ENCODE data around the gene TRIM50.
"Not testable (repeated sequence)": the region's sequence is repeated elsewhere in the genome, so short reads cannot be mapped to it uniquely, and the experiment has no call there.

TRIM50 gene

DNA sequence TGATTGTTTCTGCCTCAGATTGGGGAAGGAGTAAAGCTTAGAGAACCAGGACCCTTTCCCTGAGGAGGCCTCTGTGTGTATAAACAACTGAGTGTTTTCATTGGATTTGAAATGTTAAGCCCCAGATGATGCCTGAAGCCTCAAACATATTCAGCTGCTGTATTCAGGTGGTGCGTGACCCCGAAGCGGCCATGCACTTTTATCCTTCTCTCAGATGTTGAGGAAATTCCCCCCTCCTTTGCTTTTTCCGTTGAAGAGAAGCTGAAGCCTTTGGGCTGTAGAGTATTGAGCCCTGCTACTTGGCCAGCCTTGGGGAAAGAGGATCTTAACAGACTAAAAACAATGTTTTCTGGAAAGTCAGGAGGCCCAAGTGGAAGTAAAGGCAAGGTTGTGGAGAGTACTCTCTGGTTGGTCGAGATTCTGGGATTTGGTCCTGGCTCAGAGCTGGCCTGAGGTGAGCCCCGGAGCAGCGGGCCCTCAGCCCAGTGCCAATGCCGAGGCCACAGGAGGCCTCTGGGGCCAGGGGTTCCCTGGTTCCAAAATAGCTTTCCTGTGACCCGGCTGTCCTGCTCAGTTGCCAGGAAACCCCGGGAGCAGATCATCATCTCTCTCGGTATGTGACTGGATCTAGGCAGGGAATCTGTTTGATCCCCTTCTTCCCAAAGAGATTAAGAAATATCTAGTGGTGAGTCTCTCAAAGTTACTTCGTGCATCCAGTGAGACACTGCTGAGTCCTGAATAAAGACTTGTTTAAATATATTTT lies 22.6 kb upstream of the TRIM50 start:
- DNase-seq (ENCODE audit: low spot score) (no peak), FAIRE-seq (no peak)

DNA sequence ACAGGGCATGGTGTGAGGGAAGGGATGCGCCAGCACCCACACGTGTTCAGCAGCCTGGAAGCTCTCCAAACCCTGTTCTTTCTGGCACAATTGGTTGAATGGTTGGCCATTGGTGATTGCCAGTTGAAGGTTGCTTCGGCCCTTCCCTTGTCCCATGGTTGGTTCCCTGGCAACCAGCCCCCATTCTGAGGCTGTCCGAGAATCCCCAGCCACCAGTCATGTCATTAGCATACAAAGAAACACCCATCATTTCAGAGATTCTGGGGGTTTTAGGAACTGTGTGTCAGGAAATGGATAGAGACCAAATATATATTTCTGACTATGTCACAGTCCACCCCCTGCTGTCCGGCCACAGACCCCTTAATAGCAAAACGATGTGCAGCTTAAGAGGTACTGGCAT lies 21.9 kb upstream of the TRIM50 start:
- no peak for FAIRE-seq
- DNase-seq (ENCODE audit: low spot score): no peak

DNA sequence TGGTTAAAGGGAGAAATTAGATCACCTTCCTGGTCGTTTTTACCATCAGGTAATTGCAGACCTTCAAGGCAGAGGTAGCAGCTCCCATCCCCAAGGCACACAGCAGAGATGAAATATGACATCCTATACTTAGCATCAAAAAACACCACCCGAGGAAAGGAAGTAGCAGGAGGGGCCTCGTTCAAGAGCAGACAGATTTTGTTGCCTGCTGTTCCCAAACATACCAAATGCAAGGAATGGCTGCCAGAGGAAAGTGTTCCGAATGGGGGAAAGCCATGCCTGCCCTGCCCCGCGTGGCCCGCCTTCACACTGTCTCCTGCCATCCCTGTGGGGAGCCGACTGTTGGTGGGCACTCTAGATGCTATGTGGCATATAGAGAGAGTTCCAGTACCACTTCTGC lies 18.1 kb upstream of the TRIM50 start:
- FAIRE-seq (no peak), DNase-seq (ENCODE audit: low spot score) (no peak)

DNA sequence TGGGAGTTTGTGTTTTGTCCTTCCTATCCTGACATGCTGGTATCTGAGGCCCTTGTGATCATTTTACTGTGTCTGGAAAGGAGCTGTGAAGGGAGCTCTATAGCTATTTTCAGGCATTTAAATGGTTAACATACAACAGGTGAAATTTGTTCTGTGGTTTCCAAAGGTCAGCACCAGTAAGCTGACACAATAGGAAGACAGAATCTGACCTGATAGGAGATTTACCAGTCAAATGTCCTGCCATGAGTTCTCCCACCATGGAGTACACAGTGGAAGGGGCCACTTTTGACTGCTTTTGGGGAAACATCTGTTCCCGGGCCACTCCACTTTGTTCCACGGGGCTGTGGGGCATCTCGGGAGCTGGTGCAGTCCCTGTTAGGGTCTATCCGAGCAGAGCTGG lies 17.7 kb upstream of the TRIM50 start:
- no peak for DNase-seq (ENCODE audit: low spot score)
- FAIRE-seq: no peak

DNA sequence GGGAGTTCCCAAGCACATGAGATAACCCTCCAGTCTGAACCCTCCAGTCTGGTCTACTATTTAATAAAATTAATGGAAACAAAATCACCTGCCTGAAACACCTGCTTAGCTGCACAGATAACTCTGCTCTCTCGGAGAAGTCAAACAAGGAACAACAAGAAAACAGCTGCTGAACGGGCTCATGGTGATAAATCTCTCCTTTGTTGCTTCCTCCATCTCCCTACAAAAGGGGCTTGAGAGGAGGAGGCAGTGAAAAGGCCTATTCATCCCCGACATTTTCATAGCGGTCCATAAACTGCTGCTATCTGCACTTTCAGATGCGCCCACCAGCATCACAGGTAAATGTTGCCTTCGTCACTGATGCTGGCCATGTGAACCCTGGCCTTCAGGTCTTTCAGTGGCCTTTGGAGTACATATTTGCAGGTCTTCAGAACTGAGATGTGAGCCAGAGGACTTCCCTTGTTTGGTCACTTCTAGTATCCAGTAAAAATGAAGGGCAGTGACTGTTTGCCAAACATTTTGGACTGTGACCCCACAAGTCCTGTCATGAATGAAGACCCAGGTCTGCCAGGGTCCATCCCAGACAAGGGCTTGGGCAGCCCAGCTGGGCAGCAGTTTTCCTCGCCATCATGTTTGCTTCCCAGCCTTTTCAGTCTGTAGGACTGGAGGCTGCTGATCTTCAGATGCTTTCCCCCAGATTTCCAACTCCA lies 15.9 kb upstream of the TRIM50 start:
- DNase-seq (ENCODE audit: low spot score) (no peak), FAIRE-seq (no peak)

DNA sequence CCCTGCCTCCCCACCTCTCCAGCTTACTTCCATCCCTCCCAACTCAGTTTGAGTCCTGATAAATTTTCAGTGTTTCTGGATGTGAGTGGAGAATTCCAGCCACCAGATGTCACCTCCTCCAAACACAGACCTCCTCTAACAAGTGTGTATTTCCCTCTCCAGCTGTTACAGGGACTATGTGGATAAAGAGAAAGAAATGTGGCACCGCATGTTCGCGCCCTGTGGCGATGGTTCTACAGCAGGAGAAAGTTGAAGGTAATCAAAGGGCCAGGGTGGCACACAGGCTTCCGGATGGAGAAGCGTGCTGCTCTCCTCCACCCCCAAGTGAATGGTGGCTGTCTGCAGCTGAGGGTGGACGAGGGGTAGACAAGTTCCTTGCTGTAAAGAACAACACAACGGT lies 14.8 kb upstream of the TRIM50 start:
- DNase-seq (ENCODE audit: low spot score) (peak; percentile 61), FAIRE-seq (no peak)

DNA sequence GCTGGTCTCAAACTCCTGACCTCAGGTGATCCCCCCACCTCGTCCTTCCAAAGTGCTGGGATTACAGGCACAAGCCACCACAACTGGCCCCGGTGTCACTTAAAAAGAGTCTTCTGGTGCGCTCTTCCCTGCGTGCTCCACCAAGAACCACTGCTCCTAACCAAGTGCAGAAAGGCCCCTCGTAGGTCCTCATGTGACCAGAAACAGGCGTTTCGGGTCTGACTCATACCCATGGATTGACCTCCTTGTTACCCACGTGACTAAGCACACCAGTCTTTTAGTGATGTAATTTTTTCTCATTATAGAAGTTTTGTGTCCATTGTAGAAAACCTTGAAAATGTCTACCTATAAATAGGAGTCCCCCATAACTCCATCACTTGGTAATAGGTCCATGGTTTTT lies 14.0 kb upstream of the TRIM50 start:
- DNase-seq (ENCODE audit: low spot score): peak; percentile 83
- FAIRE-seq: no peak

DNA sequence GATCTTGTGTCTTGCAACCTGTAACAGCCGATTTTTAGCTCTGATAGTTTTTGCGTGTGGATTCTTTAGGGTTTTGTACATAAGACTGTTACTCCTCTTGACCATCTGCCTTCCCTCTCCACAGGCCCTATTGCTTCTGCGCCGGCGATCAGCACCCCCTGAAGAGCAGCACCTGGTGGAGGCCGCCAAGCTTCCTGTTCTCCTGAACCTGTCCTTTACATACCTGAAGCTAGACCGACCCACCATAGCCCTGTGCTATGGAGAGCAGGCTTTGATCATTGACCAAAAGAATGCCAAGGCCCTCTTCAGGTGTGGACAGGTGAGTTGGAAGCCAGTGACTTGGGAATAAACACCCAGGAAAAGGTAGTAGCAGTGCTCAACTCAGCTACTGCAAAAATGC lies 12.6 kb upstream of the TRIM50 start:
- FAIRE-seq: no peak
- no peak for DNase-seq (ENCODE audit: low spot score)

DNA sequence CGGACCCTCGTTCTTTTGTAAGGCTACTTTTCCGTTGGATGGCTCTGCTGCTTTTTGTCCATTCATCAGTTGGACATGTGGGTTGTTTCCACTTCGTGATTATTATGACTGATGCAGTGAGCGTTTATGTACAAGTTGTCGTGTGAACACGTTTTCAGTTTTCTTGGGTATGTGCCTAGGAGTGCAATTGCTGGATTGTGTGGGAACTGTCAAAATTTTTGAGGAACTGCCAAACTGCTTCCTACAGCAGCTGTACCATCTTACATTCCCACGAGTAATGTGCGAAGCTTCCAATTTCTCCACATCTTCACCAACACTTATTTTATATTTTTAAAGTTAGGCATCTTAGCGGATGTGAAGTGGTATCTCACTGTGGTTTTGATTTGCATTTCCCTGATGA lies 10.4 kb upstream of the TRIM50 start:
- FAIRE-seq (no peak), DNase-seq (ENCODE audit: low spot score) (no peak)

DNA sequence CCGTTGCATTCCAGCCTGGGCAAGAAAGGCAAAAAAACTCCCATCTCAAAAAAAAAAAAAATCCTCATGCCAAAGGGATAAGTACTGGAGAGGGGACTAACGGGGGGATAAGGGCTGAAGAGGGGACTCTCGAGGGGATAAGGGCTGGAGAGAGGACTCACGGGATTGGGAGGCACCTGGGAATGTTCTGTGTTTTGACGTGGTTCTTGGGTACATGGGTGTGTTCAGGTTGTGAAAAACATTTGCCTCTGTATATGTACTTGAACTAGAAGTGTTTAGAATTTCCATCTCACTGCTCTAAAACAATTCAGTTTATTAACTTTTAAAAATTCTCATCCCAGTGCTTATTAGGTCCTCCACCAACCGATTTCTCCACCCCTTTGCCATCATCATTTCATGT lies 4.6 kb upstream of the TRIM50 start:
- FAIRE-seq: no peak

DNA sequence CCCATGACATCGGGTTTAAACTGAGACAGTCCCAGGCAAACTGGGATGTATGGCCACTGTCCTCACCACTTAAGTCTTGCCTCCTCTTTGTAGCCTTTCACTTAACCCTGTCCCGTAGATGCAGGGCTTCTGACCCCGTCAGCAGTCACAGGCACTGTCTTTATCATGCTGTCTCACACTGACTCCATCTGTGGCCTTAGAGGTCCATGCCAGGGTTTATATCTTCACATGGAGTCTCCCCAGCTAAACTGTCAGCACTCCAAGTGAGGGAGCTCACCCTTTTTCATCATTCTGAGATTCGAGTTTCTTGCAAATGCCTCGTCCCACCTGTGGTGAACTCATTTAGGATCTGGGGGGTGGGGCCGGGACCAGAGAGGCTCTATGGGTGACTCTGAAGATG lies 2.9 kb upstream of the TRIM50 start:
- no peak for FAIRE-seq

More for the DNA sequence above, 4.6 kb upstream of the TRIM50 start:
- no peak for DNase-seq (ENCODE audit: low spot score)

DNA sequence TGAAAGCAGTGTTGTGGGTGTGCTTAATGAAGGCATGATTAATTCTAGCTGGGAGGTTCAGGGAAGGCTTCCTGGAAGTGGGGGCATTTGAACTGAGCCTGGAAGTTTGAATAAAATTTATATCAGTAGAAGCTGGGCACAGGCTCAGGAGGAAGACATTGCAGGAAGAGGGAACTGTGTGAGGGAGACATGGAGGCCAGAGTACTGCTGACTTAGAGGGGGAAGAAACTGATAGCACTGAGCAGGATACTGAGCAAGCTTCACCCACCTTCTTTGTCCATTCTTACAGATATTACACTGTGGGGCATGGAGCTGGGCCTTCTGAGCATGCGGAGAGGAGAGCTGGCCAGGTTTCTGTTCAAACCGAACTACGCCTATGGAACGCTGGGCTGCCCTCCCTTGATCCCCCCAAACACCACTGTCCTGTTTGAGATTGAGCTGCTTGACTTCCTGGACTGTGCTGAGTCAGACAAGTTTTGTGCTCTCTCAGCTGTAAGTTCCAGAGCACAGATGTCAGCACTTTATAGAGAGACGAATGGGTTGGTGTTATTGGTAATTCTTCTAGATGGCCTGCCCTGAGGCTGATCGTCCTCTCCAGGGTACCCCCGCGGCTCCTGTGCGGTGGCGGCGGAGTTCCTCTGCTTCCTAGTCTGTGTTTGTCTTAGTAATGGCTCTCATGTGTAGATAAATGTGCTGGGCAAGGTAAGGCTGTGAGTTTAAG lies 2.1 kb upstream of the TRIM50 start:
- FAIRE-seq (no peak), DNase-seq (ENCODE audit: low spot score) (no peak)

More for the DNA sequence above, 2.9 kb upstream of the TRIM50 start:
- no peak for DNase-seq (ENCODE audit: low spot score)

DNA sequence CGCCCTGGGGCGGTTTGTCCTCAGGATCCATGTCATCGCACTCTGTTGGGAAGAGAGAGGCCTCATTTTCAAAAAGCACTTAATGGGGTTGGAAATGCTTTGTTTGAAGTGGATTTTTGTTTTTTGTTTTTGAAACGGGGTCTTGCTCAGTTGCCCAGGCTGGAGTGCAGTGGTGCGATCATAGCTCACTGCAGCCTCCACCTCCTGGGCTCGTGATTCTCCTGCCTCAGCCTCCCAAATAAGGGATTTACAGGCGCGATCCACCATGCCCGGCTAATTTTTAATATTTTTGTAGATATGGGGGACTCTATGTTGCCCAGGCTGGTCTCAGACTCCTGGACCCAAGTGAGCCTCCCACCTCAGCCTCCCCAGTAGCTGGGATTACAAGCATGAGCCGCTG lies 814 bp upstream of the TRIM50 start:
- DNase-seq (ENCODE audit: low spot score) (no peak), FAIRE-seq (no peak)

DNA sequence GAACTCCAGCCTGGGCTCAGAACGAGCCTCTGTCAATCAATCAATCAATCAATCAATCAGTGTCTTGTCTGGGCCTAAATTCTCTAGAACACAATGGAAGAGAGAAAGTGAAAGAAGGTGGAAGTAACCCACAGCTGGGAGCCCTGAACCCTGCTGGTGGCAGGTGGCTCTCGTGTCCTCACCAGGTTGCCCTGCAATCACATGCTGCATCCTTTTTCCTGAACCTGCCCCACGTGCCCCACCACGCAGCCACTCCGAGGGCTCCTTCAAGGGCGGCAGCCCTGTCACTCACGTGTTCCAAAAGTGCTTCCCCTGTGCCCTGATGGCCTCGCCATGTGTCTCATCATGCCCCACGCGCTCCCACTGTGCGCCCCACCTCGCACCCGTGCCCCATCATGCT lies 433 bp downstream of the TRIM50 start:
- DNase-seq (ENCODE audit: low spot score); FAIRE-seq: not testable (repeated sequence)

DNA sequence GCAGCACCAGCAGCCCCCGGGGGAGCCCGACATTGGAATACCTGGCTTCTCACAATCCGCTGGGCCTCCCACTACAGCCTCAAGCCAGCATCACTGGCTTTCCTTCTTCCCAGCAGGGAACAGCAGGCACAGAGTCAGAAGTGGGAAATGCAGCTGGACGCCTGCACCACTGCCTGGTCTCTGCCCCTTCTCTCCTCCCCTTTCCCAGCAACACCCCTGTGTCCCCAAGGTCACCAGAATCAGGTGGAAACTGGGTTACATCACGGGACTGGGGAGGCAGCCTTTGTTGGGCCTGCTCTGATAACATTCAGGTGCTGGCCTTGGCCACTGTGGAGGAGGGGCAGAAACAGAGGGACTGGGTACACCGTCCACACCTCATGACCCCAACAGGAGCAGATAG lies 2.5 kb downstream of the TRIM50 start:
- not testable (repeated sequence) for DNase-seq (ENCODE audit: low spot score); FAIRE-seq

DNA sequence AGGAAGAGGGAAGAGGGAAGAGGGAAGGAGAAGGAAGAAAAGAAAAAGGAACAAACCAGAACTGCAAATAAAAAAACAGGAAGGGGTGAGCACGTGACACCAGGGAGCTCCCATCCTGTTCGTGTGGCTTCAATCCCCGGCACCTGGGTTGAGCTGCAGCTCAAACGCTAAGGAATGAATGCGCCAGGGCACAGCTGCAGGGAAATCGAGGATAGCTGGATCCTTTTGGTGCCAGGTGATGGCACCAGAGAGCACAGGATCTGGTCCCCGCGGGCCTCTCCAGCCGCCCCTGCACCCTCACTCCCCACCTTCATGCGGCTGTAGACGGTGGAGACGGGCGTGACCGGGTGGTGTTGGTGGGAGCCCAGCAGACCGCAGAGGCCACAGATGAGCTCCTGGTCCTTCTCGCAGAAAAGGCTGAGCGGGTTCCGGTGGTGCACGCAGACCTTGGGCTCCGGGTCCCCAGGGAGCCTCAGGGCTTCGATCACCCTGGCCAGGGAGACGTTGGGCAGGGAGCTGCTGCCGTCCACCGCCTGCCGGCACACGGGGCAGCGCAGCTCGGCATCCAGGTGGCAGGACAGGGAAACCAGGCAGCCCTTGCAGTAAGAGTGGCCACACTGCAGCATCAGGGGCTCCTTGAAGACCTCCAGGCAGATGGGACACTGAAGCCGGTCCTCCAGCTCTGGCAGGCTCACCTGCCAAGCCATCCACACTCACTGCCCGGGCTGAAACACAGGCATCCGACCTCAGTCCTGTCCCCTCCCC lies 3.6 kb downstream of the TRIM50 start:
- DNase-seq (ENCODE audit: low spot score): peak; percentile 87
- not testable (repeated sequence) for FAIRE-seq

DNA sequence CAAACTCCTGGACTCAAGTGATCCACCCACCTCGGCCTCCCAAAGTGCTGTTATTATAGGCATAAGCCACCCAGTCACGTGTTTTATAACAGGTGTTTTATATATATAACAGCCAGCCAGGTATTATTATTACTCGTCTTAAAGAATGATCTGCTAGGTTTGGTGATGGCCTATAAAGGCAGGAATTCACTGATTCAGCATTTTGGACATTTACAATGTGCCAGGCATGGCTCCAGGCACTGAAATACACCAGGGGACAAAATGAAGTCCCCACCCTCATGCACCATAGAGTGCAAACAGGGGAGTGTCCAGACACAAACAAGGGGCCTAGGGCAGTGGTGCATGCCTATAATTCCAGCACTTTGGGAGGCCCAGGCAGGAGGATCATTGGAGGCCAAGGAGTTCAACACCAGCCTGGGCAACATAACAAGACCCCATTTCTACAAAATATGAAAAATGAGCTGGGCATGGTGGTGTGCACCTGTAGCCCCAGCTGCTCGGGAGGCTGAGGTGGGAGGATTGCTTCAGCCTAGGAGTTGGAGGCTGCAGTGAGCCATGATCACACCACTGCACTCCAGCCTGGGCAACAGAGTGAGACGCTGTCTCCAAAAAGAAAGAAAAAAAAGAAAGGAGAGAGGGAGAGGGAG lies 4.3 kb downstream of the TRIM50 start:
- FAIRE-seq; DNase-seq (ENCODE audit: low spot score): not testable (repeated sequence)

DNA sequence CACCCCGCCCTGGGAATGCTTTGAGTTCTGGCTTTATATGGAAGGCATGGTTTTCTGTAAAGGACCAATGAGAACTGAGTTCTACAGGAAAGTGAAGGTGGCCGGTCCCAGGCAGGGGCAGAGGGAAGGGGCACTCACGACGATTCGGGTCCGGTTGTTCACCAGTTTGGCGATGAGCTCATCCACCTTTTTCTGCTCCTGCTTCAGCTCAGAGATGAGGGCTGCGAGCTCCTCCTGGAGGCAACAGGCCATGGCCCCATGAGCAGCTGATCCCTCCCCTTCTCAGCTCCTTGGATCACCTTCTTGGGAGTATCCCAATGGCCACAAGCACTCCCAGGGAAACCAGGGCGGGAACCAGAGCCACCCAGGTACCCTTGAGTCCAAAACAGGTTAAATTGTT lies 7.9 kb downstream of the TRIM50 start:
- DNase-seq (ENCODE audit: low spot score); FAIRE-seq: not testable (repeated sequence)

DNA sequence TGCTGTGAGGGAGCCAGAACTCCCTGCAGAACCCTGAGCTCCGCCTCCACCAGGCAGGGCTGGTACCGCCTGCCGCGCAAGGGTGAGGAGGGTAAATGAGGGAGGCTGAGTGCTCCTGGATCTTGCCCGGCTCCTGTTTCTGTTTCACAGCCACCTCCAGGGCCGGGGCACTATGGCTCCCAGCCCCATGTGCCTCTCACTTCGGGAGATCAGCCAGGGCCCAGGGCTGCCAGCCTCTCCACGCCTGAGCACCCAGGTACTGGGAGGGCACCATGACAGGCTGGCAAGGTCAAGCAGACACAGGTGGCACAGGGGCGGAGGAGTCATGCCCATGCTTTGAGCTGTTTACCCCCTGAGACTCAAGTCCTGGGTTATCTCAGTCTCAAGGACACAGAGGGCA lies 8.3 kb downstream of the TRIM50 start:
- DNase-seq (ENCODE audit: low spot score); FAIRE-seq: not testable (repeated sequence)

DNA sequence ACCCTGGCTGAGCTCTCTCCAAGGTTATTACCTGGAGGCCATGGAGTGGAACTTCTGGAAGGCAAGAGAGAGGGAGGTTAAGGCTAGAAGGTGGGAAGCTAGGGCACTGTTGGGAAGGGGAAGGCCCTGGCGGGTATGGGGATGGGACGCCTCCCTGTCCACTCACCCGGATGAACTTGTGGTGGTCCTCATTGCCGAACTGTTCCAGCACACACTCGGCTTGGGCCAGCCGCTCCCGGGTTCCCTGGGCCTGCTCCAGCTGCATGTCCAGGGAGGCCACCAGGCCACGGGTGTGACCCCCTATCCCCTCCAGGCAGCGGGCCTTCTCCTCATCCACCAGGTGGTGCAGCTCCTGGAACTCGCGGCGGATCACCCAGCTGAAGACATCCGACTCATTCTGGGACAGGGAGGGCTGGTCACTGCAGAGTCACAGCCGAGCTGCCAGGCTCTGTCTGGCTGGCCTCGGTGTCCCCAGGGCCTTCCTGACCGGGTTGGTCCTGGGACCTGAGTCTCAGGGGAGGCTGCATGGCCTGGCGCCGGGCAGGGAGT lies 9.2 kb downstream of the TRIM50 start:
- DNase-seq (ENCODE audit: low spot score); FAIRE-seq: not testable (repeated sequence)

DNA sequence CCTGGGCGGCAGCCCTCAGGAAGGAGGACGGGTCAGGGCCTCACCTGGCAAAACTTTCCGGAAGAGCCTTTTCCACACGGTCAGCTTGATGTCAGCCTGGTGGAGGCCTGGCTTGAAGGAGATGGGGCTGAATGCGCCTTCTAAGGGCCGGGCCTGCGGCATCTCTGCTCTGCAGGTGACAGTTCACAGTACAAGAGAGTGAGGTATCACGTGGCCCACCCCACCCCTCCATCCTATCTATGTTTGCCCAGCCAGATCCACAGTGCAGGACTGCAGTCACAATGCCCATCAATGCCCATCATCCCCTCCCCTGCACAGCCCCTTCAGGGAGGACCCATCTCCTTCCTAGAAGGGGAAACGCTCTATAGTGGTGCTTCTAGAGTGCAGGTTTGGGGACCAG lies 11.4 kb downstream of the TRIM50 start:
- FAIRE-seq: no peak
- DNase-seq (ENCODE audit: low spot score): no peak
